Stimulated activated CD4-positive, alpha-beta T cell treated with anti-CD3 and anti-CD28 coated beads, TNF-alpha, amount 100 ng/mL, for 24 hours (primary cell): ENCODE data around the gene PNMA8A.
"Not testable (repeated sequence)": the region's sequence is repeated elsewhere in the genome, so short reads cannot be mapped to it uniquely, and the experiment has no call there.

Experiments used
- DNase-seq, 3 experiments: peaks; one replicate each; pipeline ENCODE4 v3.0.0-alpha.2; 2020; ENCODE audit warnings: low read depth in 3 of 3

The PNMA8A gene, protein sequence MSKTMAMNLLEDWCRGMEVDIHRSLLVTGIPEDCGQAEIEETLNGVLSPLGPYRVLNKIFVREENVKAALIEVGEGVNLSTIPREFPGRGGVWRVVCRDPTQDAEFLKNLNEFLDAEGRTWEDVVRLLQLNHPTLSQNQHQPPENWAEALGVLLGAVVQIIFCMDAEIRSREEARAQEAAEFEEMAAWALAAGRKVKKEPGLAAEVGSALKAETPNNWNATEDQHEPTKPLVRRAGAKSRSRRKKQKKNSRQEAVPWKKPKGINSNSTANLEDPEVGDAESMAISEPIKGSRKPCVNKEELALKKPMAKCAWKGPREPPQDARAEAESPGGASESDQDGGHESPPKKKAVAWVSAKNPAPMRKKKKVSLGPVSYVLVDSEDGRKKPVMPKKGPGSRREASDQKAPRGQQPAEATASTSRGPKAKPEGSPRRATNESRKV

DNA sequence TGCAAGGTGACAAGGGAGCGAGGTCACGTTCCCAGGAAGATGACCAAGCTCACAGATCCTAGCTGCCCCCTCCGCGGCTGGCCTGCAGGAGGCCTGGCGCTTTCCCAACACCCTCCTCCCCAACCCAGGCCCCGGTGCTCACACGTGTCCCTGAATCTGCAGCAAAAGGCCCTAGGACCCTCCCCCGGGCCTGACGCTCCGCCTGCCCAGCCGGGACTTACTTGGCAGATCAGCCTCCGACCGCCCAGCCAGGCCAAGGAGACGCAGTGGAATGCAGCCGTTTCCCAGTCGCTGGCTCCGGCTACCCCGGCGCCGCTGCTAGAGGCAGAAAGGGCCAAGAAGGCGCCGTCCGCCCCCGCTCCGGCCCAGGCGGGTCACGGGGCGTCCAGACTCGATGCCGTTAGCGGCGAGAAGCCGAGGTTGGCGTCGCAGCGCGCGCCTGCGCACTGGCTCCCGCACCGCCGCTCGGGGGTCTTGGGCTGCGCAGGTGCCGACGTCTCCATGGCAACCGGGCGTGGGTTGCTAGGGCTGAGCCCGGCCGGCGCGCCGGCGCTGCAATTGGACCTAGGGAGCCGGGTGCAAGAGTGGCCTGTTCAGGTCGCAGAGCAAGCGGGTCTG, at the start of gene PNMA8A:
TSS of gene PNMA8A (minus strand) at position 448 of the 618 bp plus-strand sequence. CDS start 528 bp downstream, outside the sequence.
- DNase-seq = no peak

DNA sequence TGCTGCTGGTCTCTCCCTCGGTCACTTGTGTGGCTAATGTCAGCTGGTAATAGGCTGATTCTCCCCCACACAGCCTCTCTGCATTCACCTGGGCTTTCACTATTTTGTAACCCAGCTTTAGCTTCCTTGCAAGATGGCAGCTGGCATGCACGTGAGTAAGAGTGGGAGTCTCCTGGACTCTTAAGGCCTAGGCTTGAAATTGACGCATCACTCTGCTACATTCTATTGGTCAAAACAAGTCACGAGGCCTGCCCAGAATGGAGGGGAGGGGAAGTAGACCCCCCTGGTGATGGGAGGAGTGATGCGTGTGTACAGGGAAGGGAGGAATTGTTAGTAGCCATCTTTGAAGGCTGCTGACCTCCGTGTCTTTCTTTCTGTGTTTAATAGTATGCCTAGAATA, 49.3 kb upstream of the PNMA8A start:
- no peak for DNase-seq

DNA sequence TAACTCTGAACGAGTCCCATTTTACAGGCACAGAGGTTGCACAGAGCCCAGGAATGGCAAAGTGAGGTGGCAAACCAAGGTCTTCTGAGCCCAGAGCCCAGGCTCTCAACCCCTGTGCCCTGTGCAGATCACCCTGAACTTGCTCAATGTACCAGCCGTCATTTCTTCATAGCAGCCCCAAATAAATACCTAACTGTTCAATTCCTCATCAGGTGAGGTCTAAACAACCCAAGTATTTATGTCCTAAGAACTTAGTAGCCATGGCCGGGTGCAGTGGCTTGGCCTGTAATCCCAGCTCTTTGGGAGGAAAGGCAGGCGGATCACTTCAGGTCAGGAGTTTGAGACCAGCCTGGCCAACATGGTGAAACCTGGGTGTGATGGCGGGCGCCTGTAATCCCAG, 46.1 kb upstream of the PNMA8A start:
- DNase-seq = no peak

DNA sequence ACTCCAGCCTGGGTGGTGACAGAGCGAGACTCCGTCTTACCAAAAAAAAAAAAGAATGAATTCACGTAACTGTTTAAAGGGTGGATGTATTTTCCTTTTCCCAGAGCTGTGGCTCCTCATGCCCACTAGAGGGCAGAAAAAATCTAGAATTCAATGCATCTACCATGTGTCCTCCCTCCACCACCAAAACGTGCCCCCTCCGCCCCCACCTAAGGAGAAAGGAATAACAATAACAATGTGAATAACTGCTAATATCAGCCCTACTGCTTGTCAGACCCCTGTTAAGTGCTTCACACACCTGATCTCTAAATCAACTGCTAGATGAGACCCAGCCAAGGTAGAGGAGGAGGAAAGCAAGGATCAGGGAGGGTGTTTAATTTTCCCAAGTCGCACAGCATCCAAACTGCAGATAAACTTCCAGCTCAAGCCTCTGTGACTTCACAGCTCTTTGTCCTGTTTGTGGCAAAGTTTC, 44.6 kb upstream of the PNMA8A start:
- no peak for DNase-seq

DNA sequence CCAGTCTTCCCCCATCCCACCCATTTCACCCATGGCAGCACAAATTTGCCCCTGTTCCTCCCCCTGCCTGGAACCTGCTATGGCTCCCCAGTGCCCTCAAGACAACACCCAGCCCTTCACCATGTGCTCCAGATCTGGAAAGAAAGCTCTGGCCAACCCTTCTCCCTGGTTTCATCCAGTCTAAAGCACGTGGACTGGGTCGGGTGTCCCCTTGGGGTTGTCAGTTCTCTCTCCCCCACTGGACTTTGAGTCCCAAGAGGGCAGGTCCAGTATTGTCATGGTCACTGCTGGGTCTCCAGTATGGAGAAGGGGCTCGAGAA, 43.9 kb upstream of the PNMA8A start:
- no peak for DNase-seq

DNA sequence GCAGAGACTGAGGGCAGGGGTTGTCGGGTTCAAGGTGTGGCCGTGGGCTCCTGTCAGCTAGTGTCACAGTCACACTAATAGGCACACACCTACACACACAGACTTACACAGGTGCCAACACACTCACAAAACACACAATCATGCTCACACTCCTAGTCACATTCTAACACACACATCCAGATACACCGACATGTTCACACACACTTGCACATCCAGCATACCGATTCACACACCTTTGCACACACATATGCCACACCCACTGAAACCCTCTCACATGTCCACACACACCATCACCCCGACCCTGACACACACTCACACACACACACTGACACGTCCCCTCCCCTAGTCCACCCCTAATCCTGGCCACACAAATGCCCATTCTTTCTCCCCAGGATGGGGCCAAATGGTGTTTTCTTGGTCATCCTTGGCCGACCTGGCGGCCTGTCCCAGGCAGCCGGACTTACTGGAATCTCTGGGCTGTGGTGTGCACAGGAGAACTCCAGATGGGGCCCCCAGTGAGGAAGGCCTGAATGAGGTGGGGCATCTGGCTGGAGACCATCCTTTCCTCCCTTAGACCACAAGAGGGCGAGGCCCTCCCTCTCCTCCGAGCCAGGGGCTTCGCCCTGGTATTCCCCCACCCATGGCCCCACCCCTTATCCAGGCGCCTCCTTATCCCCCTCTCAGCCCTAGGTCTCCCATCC, 43.4 kb upstream of the PNMA8A start:
- no peak for DNase-seq

DNA sequence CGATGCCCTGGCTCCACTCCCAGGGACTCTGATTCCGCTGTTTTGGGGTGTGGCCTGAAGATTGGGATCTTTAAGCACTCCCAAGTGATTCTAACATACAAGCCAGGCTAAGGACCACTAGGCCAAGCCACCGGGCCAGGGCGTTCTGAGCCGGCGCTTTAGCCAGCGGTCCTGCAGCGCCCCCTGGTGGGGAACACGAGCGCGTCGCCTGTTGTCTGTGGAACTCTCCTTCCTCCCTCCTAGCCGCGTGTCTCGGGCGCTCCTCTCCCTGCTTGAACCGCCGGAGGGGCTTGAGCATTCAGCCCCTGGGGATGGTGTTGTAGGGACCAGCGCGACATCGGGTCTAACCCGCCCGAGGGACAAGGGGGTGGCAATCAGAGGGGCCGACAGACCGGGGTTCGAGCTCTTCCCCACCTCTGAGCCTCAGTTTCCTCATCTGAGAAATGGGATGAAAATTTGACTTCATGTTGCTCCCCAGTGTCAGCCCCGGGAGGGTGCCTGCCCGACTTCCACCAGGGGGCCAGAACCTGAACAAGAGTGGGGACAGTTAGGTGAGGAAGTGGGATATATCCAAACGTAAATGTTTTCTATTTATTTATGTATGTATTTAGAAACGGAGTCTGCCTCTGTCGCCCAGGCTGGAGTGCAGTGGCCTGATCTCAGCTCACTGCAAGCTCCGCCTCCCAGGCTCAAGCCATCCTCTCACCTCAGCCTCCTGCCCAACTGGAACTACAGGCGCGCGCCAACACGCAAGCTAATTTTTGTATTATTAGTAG, 42.3 kb upstream of the PNMA8A start:
- DNase-seq = peak; percentile 73 to 78 (median 74)

DNA sequence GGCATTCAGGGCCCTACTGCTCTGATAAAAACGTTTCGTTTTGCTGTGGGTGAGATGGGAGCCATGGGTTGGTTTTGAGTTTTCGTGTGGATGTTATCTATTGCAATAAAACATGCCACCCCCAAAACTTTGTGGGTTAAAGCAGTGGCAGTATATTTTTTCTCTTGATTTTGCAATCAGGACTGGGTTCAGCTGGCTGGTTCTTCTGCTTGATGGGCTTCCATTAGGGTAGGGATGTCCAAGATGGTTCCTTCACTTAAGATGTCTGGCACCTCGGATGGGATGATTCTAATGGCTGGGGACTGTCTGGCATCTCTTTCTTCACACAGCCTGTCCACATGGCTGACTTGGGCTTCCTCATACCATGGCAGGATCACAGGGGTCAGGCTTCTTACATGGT, 39.9 kb upstream of the PNMA8A start:
- DNase-seq = no peak

DNA sequence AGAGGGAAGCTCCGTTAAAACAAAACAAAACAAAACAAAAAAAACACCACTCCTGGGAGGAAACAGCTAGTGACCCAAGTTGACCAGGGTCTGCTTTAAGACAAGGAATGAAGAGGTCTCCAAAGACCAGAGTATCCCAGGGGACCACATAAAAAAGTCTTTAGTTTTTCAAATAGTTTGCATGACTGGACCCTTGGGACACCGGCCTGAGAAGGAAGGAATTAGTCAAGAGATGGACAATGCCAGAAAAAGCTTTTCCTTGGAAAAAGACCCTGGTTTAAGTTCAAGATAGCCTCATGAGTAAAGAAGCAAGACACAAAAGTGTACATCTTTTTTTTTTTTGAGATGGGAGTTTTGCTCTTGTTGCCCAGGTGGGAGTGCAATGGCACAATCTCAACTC, 36.8 kb upstream of the PNMA8A start:
- DNase-seq = no peak

DNA sequence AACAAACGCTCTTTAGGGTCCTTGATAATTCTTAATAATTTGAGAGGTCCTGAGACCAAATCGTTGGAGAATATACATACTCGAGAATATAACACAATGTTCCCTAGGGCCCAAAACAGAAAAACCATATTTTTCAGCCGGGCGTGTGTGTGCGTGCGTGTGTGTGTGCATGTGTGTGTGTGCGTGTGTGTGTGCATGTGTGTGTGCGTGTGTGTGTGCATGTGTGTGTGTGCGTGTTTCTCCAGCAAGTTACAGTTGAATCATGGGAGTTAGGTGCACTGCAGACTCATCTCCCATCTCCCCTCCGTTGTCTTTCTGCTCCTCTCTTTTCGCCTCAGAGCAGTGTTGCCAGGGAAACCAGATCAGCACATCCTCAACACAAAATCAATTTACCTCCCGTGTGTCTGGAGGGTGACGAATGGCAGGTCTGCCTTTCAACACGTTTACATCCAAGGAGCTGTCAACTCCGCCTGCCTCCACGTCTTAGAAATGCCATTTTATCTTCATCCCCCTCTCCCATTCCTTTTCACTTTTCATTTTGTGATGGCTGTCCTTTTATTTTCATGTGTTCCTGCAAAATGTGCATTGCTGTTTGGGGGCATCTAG, 32.6 kb upstream of the PNMA8A start:
- no peak for DNase-seq

DNA sequence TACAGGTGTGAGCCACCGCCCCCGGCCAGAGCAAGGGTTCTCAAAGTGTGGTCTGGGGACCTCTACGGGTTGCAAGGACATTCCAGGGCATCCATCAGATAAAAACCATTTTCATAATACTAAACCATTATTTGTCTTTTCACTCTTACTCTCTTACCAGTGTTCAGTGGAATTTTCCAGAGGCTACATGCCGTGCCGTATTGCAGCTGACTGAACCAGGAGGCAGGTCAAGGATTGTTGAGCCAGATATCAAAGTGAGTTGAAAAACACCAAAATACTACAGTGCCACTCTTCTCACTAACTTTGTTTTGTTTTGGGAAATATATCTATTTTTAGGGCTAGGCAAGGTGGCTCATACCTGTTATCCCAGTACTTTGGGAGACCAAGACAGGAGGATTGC, 31.5 kb upstream of the PNMA8A start:
- DNase-seq = no peak

DNA sequence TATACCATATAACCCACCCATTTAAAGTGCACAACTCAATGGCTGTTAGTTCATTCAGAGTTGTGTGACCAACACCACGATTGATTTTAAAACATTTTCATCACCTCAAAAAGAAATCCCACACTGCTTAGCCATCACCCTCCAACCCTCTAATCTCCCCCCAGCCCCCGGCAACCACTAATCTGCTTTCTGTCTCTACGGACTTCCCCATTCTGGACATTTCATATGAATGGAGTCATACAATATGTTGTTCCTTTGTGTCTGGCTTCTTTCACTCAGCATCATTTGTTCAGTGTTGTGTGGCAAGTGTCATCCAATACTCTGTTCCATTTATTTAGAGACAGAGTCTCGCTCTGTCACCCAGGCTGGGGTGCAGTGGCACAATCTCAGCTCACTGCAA, 28.3 kb upstream of the PNMA8A start:
- no peak for DNase-seq

DNA sequence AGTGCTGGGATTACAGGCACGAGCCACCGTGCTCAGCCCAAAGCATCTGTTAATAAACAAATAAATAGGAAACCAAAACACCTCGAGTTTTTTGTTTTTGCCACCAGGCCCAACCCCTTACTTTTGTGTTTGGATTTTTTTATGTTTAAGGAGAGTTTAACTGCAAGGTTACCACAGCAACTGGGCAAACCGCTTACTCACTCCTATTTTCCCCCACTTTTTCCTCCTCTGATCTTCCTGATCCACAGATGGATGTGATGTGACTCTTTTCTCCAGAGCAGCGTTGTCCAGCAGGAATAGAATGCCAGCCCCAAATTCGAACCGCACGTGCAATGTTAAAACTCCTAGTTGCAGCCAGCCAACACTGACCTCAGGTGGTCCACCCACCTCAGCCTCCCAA, 26.4 kb upstream of the PNMA8A start:
- DNase-seq = no peak

DNA sequence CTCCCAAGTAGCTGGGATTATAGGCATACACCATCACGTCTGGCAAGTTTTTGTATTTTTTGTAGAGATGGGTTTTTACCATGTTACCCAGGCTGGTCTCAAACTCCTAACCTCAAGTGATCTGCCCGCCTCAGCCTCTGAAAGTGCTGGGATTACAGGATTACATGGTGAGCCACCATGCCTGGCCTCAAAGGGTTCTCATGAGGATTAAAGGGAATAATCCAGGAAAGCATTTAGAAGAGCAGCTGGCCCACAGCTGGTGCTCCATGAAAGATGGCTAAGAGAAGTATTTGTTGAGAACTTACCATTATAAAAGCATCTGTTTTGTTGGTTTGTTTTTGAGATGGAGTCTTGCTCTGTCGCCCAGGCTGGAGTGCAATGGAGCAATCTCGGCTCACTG, 25.5 kb upstream of the PNMA8A start:
- not testable (repeated sequence) for DNase-seq

DNA sequence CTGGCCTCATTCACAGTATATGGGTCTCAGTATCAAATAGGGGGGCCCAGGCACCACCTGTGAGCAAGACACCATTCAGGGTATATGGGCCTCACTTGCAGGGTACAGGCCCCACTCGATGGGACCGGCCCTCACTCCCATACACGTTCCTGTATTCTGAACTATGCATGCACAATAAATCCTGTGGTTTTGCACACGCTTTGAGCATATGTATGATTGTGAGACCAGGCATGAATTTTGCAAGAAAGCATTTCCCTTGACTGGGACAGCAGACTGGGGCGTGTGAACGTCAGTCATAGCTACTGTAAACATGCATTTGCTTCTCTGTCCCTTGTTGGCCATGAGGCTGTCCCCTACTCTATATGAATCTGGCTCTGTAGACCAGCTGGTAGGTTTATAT, 24.9 kb upstream of the PNMA8A start:
- no peak for DNase-seq

DNA sequence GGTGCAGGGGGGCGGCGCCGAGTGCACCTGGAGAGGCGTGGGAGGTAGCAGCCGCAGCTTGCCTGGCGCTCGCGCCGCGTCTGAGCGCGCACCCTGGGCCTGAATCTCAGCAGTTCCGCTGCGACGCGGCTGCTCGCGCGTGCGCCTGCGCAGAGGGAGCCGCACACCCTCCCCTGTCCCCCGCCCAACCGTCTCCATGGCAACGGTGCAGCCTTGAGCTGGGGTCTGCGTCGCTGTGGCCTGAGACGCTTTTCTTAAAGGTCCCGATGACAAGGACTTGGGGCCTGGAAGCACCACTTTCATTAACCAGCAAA, 24.4 kb upstream of the PNMA8A start, which contains the start of gene PNMA8B:
TSS of gene PNMA8B (minus strand) at position 82 of the 314 bp plus-strand sequence. CDS start 402 bp downstream, outside the sequence.
- DNase-seq = peak in 1 of 3 experiments; percentile 48

DNA sequence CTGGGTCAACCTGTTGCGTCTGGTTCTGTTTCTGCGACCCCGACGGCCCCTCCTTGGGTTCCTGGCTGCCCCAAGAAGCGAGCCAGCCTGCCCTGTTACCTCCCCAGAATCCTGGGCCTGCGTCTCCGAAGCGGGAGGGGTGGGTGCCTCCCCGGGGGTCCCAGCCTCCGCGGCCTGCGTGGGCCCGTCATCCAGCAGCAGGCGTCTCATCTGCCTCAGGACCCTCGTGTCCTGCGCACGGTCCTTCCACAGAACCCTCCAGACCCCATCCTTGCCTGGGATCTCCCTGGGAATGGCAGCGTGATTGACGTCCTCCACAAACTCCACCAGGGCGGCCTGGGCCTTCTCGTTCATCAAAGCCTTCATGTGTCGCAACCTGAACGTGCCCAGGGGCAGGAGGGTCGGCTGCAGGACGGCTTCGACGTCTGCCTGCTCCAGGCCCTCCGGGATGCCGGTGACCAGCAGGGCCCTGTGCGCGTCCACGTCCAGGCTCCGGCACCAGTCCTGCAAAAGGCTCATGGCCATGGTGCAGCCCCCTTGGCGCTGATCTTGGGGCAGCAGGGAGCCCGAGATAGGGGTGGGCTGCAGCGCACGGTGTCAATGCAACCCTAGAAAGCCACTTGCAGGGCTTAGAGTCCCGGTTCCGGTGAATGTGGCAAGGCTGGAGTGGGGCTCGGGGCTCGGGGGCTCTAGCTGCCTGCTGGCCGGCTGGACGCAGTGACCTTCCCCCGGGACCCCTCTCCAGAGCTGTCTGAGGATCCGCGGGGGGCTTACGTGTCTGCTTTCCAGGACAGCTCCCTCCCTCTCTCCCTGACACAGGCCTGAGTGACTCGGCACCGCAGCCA, 23.8 kb upstream of the PNMA8A start:
- no peak for DNase-seq

DNA sequence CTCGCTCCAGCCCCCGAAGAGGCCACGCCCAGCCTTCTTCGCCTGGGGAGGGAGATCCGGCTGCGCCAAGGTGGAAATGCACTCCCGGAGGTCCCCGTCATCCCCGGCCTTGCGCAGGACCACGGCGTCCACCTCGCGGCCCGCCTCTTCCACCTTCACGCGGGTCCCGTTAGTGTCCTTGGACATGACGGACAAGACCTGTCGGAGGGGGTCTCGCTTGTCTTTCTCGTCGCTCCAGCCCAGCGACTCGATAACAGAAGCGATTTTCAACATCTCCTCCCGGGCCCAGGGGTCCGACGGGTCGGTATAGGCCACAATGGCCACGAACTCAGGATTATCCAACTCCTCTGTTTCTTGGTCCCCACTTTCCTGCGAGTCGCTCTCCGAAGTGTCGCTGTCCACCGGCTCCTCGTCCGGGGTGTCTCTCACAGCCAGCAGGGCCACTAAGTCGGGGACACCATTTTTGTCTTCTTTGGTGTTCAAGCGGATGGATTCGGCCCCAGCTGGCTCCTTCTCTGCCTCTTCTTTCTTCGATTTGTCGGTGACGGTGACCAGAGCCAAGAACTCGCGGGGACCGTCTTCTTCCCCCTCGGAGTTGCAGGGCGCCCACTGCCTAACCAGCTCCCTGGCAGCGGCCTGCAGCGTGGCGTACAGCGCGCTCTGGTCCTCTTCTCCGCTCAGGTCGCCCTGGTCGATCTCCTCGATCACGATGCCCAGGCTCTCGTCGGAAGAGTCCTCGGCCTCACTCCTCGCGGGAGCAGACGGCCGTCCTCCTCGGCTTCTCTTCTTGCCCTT, 23.0 kb upstream of the PNMA8A start:
- no peak for DNase-seq

DNA sequence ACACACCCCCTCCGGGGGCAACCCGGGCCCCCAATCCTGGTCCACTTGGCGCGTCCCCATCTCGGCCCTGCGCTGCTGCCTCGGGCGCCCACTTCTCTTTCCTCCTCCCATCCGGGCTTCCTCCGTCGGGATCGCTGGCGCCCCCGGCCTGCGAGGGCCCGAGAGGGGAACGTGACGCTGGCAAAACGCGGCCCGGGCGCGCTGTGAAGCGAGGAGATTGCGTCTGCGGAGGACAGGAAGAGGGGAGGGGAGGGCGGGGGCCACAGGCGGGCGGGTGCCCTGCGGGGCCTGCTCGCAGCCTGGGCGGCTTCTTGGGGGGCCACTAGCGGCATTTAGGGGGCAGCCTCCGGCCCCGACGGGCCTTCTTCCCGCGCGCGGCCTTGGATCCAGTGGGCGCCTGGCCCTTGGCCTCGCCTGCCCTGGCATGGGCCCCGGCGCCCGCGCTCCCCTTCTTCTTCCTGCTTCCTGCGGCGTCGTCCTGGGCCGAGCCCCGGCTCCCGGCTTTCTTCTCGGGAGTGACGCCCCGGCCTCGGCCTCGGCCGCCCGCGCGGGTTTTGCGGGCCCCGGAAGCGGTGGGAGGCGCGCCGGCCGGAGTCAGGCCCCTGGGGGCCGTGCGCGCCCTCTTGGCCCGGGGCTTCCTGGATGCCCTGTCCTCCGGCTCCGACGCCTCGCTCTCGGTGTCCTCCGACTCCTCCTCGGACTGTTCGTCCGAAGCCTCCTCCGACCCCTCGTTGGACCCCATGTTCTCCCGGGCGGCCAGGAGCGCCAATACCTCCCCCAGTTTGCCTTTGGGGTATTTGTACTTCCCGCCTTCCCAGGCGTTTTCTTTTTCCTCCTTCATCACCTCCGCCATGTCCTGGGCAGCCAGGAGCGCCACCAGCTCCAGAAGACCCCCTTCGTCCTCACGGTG, 22.1 kb upstream of the PNMA8A start:
- DNase-seq = peak in 1 of 3 experiments; percentile 32
